OCI-LY7 (cell line): ENCODE data around the gene MYH7. TPM values are rescaled to one million over a fixed set of nuclear protein-coding genes. Genes with fewer than 3 reads are reported as not detected.

Source experiments
- BruUV-seq: library from RNA; stranded (reverse); fragments of 400-500 nt; replicated peaks from 2 replicates; lab custom pipeline; 2021; lab: Mats Ljungman, UMichigan
- CTCF ChIA-PET: fragments of 300-600 bp; sonication (Branson Sonifier 250); formaldehyde crosslinking; loops from one replicate; lab custom pipeline; 2022; ENCODE audit warnings: antibody characterized with exemption; ENCODE audit not compliant: unreplicated experiment; lab: Charles Lee
- POLR2A ChIA-PET: fragments of 300-600 bp; sonication (Branson Sonifier 250); formaldehyde crosslinking; loops from one replicate; lab custom pipeline; 2022; ENCODE audit warnings: antibody characterized with exemption; lab: Charles Lee
- DNase-seq: peaks from one replicate; pipeline ENCODE4 v3.0.0-alpha.2; 2015; ENCODE audit warnings: low spot score
- H2AFZ ChIP-seq: fragments of 200-600 bp; sonication (generic), shearing (Covaris generic); 2 replicates; pipeline ENCODE4 v1.6.1; 2014; ENCODE audit warnings: mild to moderate bottlenecking, antibody characterized with exemption, low read length, moderate library complexity
- H3K27ac ChIP-seq: fragments of 200-600 bp; sonication (generic); 2 replicates; pipeline ENCODE4 v1.5.1; 2014; ENCODE audit warnings: mixed run types, low read depth, mild to moderate bottlenecking, moderate library complexity, low read length, inconsistent platforms; ENCODE audit not compliant: poor library complexity, severe bottlenecking
- H3K36me3 ChIP-seq: fragments of 200-600 bp; sonication (generic); 2 replicates; pipeline ENCODE4 v1.6.1; 2014; ENCODE audit warnings: mild to moderate bottlenecking, antibody characterized with exemption, low read length, moderate library complexity, mixed read lengths; ENCODE audit not compliant: insufficient read depth
- H3K4me1 ChIP-seq: fragments of 200-600 bp; sonication (generic); 2 replicates; pipeline ENCODE4 v1.5.1; 2014; ENCODE audit warnings: mild to moderate bottlenecking, low read length; ENCODE audit not compliant: insufficient read depth, poor library complexity, severe bottlenecking
- H3K4me2 ChIP-seq: fragments of 200-600 bp; sonication (generic); 2 replicates; pipeline ENCODE4 v1.6.1; 2014; ENCODE audit warnings: mild to moderate bottlenecking, low read length
- H3K4me3 ChIP-seq: fragments of 200-600 bp; sonication (generic); 2 replicates; pipeline ENCODE4 v1.5.1; 2014; ENCODE audit warnings: mild to moderate bottlenecking, low read depth, low read length; ENCODE audit not compliant: poor library complexity, severe bottlenecking
- H3K79me2 ChIP-seq: fragments of 200-600 bp; sonication (generic); 2 replicates; pipeline ENCODE4 v1.6.1; 2016; ENCODE audit warnings: low read depth, mild to moderate bottlenecking, low read length, moderate library complexity, mixed read lengths; ENCODE audit not compliant: insufficient read depth
- H3K9me2 ChIP-seq: fragments of 200-600 bp; sonication (generic); 2 replicates; pipeline ENCODE4 v1.6.1; 2016; ENCODE audit warnings: mild to moderate bottlenecking, low read length, mixed read lengths; ENCODE audit not compliant: insufficient read depth
- H3K9me3 ChIP-seq: fragments of 200-600 bp; sonication (generic); 2 replicates; pipeline ENCODE4 v1.6.1; 2014; ENCODE audit warnings: mild to moderate bottlenecking, mixed run types, low read length, mixed read lengths
- H4K20me1 ChIP-seq: fragments of 200-600 bp; sonication (generic); 2 replicates; pipeline ENCODE4 v1.6.1; 2014; ENCODE audit warnings: mild to moderate bottlenecking, antibody characterized with exemption, low read length, moderate library complexity, mixed read lengths; ENCODE audit not compliant: insufficient read depth
- EZH2phosphoT487 ChIP-seq: fragments of 200-600 bp; sonication (generic); IDR thresholded peaks from 2 replicates; pipeline ENCODE4 v1.6.1; 2018; ENCODE audit warnings: low read depth, borderline replicate concordance, mild to moderate bottlenecking, mixed run types, antibody characterized with exemption, low read length, moderate library complexity, mixed read lengths
- intact Hi-C: fragments of 100-400 bp; cut with micrococcal nuclease; formaldehyde crosslinking; loops from one replicate; pipeline ENCODE4 v1.10.0; 2022; ENCODE audit not compliant: unreplicated experiment
- total RNA-seq, 2 experiments: library from RNA; depleted of rRNA in 1 of 2; stranded (reverse); fragments of >200 nt in 1 of 2; shearing (Covaris generic) in 1 of 2; gene quantifications; 2 replicates each; pipeline ENCODE4 v1.2.3, GENCODE V29; 2014 to 2022
- TF ChIP-seq, protein P1 (sequence below): fragments of 200-600 bp; sonication (generic); conservative IDR thresholded peaks from 2 replicates; pipeline ENCODE4 v1.5.1; 2014; ENCODE audit warnings: mild to moderate bottlenecking, antibody characterized with exemption, low read length, moderate library complexity, mixed read lengths

MYH7 gene
- total RNA-seq, 2 experiments from 2014 or later: not detected

DNA sequence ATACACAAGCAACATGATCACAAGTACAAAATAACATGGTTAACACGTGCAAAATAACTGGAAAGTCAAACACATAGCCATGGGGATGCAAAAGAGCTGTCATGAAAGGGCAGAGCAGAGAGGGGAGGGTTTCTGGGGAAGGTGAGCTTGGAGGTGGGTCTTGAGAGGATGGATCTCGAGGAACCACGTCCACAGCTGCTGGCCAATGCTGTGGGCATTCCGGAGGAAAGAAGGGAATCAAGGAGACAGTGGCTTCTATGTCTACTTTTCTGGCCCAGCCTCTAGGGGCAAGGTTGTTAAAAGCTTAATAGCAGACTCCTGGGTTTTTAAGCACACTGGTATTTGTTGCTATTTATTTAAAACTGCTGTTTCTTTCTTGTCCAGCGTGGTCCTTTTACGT, 8.4 kb upstream of the MYH7 start:
- intact Hi-C loops: no loop called here
- BruUV-seq: no TSS peak
- H3K27ac ChIP-seq: no peak overlapping the region
- H3K9me2 ChIP-seq: no peaks in the 10 kb centered on the region
- no peak overlapping the region for H3K4me2 ChIP-seq
- no peaks in the 10 kb centered on the region for H4K20me1 ChIP-seq
- H3K4me3 ChIP-seq: no peak overlapping the region
- CTCF ChIA-PET: no interaction called here
- TF ChIP-seq, protein P1, sequence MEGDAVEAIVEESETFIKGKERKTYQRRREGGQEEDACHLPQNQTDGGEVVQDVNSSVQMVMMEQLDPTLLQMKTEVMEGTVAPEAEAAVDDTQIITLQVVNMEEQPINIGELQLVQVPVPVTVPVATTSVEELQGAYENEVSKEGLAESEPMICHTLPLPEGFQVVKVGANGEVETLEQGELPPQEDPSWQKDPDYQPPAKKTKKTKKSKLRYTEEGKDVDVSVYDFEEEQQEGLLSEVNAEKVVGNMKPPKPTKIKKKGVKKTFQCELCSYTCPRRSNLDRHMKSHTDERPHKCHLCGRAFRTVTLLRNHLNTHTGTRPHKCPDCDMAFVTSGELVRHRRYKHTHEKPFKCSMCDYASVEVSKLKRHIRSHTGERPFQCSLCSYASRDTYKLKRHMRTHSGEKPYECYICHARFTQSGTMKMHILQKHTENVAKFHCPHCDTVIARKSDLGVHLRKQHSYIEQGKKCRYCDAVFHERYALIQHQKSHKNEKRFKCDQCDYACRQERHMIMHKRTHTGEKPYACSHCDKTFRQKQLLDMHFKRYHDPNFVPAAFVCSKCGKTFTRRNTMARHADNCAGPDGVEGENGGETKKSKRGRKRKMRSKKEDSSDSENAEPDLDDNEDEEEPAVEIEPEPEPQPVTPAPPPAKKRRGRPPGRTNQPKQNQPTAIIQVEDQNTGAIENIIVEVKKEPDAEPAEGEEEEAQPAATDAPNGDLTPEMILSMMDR: no peak
- TF ChIP-seq EZH2phosphoT487: no peak
- no peaks in the 10 kb centered on the region for H3K4me1 ChIP-seq
- H3K36me3 ChIP-seq: no peaks in the 10 kb centered on the region
- no peaks in the 10 kb centered on the region for H3K9me3 ChIP-seq
- DNase-seq: no peak
- POLR2A ChIA-PET: interaction anchor here (0.6 to 0.8 kb wide), 2 partner anchors 8 to 81 kb away, joined by 3 read pairs; partner anchors contain the start of gene MYH7
- no peaks in the 10 kb centered on the region for H3K79me2 ChIP-seq
- H2AFZ ChIP-seq: no peak overlapping the region

DNA sequence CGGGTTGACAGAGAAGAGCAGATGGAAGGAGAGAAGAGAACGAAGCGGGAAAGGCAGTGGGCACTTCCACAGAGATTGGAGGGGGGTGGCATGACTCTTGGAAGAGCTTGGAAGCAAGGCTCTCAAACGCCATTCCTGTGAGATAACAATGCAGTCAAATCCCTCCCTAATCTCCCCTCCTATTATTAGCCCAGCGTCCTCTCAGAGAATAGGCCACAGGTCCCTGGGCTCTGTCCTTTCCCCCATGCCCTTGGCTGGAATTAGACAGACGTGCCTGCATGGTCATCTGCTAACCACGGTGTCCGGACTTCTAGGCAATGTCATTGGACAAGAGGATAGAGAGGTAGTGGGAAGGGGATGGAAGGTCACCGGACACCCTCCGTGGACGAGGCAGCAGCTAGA, 8.0 kb upstream of the MYH7 start:
- no peak for DNase-seq
- Histone ChIP-seq H2AFZ (no peak overlapping the region), H3K27ac (no peak overlapping the region), H4K20me1 (no peaks in the 10 kb centered on the region), H3K9me2 (no peaks in the 10 kb centered on the region), H3K36me3 (no peaks in the 10 kb centered on the region), H3K9me3 (no peaks in the 10 kb centered on the region), H3K4me1 (no peaks in the 10 kb centered on the region), H3K4me3 (no peak overlapping the region), H3K79me2 (no peaks in the 10 kb centered on the region), H3K4me2 (no peak overlapping the region)
- POLR2A ChIA-PET: interaction anchor here (0.6 kb wide), 1 partner anchor 81 kb away, joined by 3 read pairs; no protein-coding TSS in a partner anchor
- TF ChIP-seq EZH2phosphoT487: no peak
- TF ChIP-seq, protein P1: no peak
- no TSS peak for BruUV-seq
- CTCF ChIA-PET: no interaction called here
- intact Hi-C loops: no loop called here

- no peaks in the 10 kb centered on the region for H3K4me1 ChIP-seq
- H3K79me2 ChIP-seq: no peaks in the 10 kb centered on the region
- H3K27ac ChIP-seq: no peak overlapping the region
- no peaks in the 10 kb centered on the region for H3K9me3 ChIP-seq
- DNase-seq: no peak
- POLR2A ChIA-PET: interaction anchor here (0.6 kb wide), 1 partner anchor 1887 kb away, joined by 3 read pairs; no protein-coding TSS in a partner anchor
- no TSS peak for BruUV-seq
- no peaks in the 10 kb centered on the region for H4K20me1 ChIP-seq
- H3K36me3 ChIP-seq: no peaks in the 10 kb centered on the region
- H3K4me3 ChIP-seq: no peak overlapping the region
- H3K4me2 ChIP-seq: no peak overlapping the region
- H2AFZ ChIP-seq: no peak overlapping the region
- TF ChIP-seq, protein P1: no peak
- TF ChIP-seq EZH2phosphoT487: no peak
- no peaks in the 10 kb centered on the region for H3K9me2 ChIP-seq
- CTCF ChIA-PET: no interaction called here
- intact Hi-C loops: no loop called here
These were observed 7.4 kb upstream of the MYH7 start for GRCh38 chr14:23442721-23443356.
